Vagina (tissue), 2 donors: ENCODE results near the gene ANGPT4. TPM values are rescaled to one million over a fixed set of nuclear protein-coding genes. Genes with fewer than 3 reads are reported as not detected.
"Not testable (repeated sequence)": the region's sequence is repeated elsewhere in the genome, so short reads cannot be mapped to it uniquely, and the experiment has no call there.

Experiments
- DNase-seq, 2 donors: peaks; one replicate each; pipeline ENCODE4 v3.0.0-alpha.2; 2017; ENCODE audit errors: extremely low spot score in 2 of 2
- H3K27ac ChIP-seq: fragments of 200-600 bp; sonication (generic); one replicate; pipeline ENCODE4 v1.5.1; 2019
- H3K27me3 ChIP-seq: fragments of 200-600 bp; sonication (generic); one replicate; pipeline ENCODE4 v1.5.1; 2019
- H3K36me3 ChIP-seq, 2 donors: fragments of 200-600 bp; sonication (generic); one replicate each; pipeline ENCODE4 v1.5.1; 2017 to 2019
- H3K4me1 ChIP-seq: fragments of 200-600 bp; sonication (generic); one replicate; pipeline ENCODE4 v1.5.1; 2019
- H3K4me3 ChIP-seq, 2 donors: fragments of 200-600 bp; sonication (generic); 1 replicate in 1 of 2; 2 replicates in 1 of 2; pipeline ENCODE4 v1.5.1; 2016 to 2019
- H3K9me3 ChIP-seq: fragments of 200-600 bp; sonication (generic); one replicate; pipeline ENCODE4 v1.5.1; 2019
- POLR2A ChIP-seq, 2 donors: fragments of 450-650 bp; IDR thresholded peaks; one replicate each; pipeline ENCODE4 v1.6.1; 2017; ENCODE audit warnings: antibody characterized with exemption in 2 of 2, mild to moderate bottlenecking in 2 of 2, moderate library complexity in 2 of 2
- POLR2AphosphoS5 ChIP-seq, 2 donors: sonication (generic); formaldehyde crosslinking; IDR thresholded peaks; one replicate each; pipeline ENCODE4 v1.9.0; 2017; ENCODE audit warnings: antibody characterized with exemption in 2 of 2, mild to moderate bottlenecking in 2 of 2, low read depth in 1 of 2; ENCODE audit not compliant: insufficient read depth in 1 of 2
- intact Hi-C: fragments of 100-400 bp; cut with DNase I; formaldehyde crosslinking; loops from one replicate; pipeline ENCODE4 v1.15.1; 2023
- total RNA-seq: library from RNA; depleted of rRNA; stranded (reverse); fragments of >200 nt; gene quantifications from one replicate; pipeline ENCODE4 v1.2.3, GENCODE V29; 2016
- TF ChIP-seq, protein P1 (sequence below), 3 experiments: fragments of 450-650 bp in 2 of 3; fragments of 200-600 bp in 1 of 3; sonication (generic) in 1 of 3; IDR thresholded peaks; one replicate each; pipeline ENCODE4 v1.5.1; 2017 to 2019; ENCODE audit warnings: antibody characterized with exemption in 3 of 3, mild to moderate bottlenecking in 2 of 3, moderate library complexity in 2 of 3

The ANGPT4 gene
- total RNA-seq, 1 donor from 2014 or later = 0.98 TPM

DNA sequence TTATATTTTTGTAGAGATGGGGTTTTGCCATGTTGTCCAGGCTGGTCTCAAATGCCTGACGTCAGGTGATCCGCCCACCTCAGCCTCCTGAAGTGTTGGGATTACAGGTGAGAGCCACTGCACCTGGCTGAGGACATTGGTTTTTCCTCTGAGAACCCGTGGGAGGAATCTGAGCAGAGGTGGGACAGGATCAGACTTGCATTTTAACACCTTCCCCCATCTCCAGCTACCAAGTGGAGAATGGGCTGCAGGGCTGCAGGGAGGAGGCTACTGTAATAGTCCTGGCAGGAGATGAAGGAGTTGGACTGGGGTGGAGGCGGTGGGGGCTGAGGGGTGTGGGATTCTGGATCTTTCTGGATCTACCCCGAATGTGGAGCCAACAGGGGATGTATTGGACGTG lies 58.1 kb downstream of the ANGPT4 start:
- peaks cover 13% of the 10 kb centered on the region for H3K4me1 ChIP-seq
- H3K9me3 ChIP-seq = no peaks in the 10 kb centered on the region
- intact Hi-C loops = no loop called here
- H3K27me3 ChIP-seq = no peaks in the 10 kb centered on the region
- no peaks in the 10 kb centered on the region for H3K36me3 ChIP-seq
- DNase-seq = no peak
- no peak for TF ChIP-seq POLR2A (IDR thresholded peaks at IDR 0.05)
- no peak for TF ChIP-seq POLR2AphosphoS5 (IDR thresholded peaks at IDR 0.05; ENCODE audit: insufficient read depth in 1 of 2, low read depth in 1 of 2)
- TF ChIP-seq, protein P1, sequence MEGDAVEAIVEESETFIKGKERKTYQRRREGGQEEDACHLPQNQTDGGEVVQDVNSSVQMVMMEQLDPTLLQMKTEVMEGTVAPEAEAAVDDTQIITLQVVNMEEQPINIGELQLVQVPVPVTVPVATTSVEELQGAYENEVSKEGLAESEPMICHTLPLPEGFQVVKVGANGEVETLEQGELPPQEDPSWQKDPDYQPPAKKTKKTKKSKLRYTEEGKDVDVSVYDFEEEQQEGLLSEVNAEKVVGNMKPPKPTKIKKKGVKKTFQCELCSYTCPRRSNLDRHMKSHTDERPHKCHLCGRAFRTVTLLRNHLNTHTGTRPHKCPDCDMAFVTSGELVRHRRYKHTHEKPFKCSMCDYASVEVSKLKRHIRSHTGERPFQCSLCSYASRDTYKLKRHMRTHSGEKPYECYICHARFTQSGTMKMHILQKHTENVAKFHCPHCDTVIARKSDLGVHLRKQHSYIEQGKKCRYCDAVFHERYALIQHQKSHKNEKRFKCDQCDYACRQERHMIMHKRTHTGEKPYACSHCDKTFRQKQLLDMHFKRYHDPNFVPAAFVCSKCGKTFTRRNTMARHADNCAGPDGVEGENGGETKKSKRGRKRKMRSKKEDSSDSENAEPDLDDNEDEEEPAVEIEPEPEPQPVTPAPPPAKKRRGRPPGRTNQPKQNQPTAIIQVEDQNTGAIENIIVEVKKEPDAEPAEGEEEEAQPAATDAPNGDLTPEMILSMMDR (IDR thresholded peaks at IDR 0.05) = no peak
- no peak overlapping the region for H3K4me3 ChIP-seq
- H3K27ac ChIP-seq = no peak overlapping the region

DNA sequence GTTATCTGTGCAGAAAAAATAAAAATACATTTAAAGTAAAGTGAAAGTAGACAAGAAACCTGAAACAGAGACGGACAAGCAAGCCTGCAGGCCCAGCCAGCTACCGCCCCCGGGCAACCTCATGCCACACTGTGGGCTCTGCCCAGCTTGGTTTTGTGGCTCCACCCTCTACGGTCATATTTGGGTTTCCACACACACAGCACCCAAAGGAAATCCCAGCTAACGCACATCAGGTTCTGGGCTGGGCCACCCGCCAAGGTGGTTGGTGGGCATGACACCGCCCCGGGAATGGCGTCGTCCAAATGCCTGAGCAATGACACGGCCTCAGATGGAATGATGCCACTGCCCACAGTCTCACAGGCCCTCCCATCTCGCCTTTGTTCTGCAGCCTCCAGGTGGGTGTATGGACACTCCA lies 59.8 kb downstream of the ANGPT4 start:
- intact Hi-C loops = no loop called here
- H3K4me1 ChIP-seq = peaks cover 13% of the 10 kb centered on the region
- no peak overlapping the region for H3K4me3 ChIP-seq
- H3K9me3 ChIP-seq = no peaks in the 10 kb centered on the region
- no peak overlapping the region for H3K27ac ChIP-seq
- H3K36me3 ChIP-seq = no peaks in the 10 kb centered on the region
- H3K27me3 ChIP-seq = no peaks in the 10 kb centered on the region
- no peak for DNase-seq
- TF ChIP-seq, protein P1 (IDR thresholded peaks at IDR 0.05) = no peak
- no peak for TF ChIP-seq POLR2A (IDR thresholded peaks at IDR 0.05)
- no peak for TF ChIP-seq POLR2AphosphoS5 (IDR thresholded peaks at IDR 0.05; ENCODE audit: insufficient read depth in 1 of 2, low read depth in 1 of 2)

DNA sequence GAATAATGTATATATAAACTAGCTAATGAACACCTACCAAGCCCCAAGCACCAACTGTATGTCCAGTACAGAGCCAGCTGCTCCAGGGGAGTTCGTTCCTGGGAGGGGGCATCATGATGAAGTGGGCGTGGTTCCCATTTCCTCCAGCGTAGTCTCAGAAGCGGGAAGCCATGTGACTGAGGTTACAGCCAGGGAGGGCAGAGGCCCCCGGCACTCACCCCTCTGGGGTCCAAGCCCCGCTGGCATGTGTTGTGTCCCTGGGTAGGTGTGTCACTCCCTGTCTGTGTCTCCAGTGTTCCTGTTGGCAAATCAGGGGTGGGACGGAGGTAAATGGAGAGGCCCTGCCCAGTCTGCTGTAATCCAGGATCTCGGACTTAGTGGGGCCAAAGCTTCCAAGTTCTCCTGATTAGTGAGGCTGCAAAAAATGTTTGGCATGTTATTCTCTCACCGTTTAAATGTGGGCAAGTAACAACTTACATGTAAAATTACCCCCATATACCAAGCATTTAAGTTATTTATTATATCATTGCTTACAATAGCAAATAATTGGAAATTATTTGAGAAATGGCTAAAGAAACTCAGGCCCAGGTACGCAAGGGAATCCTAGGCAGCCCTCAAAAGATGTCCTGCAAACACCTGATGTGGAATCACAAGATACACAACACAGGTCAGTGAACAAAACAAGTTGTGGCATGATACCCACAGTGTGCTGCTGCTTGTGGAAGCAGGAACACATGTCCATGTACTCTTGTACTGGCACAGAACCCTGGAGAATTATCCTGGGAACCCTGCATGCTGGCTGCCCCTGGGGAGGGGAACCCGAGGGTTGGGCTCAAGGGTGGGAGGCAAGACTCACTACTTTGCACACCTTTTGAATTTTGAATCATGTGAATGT lies 60.4 kb downstream of the ANGPT4 start:
- H3K27me3 ChIP-seq = no peaks in the 10 kb centered on the region
- H3K27ac ChIP-seq = no peak overlapping the region
- H3K36me3 ChIP-seq = no peaks in the 10 kb centered on the region
- H3K9me3 ChIP-seq = no peaks in the 10 kb centered on the region
- TF ChIP-seq POLR2A (IDR thresholded peaks at IDR 0.05) (no peak), POLR2AphosphoS5 (IDR thresholded peaks at IDR 0.05; ENCODE audit: insufficient read depth in 1 of 2, low read depth in 1 of 2) (no peak)
- TF ChIP-seq, protein P1 (IDR thresholded peaks at IDR 0.05) = no peak
- intact Hi-C loops = no loop called here
- H3K4me3 ChIP-seq = no peak overlapping the region
- no peak for DNase-seq
- H3K4me1 ChIP-seq = peaks cover 13% of the 10 kb centered on the region

DNA sequence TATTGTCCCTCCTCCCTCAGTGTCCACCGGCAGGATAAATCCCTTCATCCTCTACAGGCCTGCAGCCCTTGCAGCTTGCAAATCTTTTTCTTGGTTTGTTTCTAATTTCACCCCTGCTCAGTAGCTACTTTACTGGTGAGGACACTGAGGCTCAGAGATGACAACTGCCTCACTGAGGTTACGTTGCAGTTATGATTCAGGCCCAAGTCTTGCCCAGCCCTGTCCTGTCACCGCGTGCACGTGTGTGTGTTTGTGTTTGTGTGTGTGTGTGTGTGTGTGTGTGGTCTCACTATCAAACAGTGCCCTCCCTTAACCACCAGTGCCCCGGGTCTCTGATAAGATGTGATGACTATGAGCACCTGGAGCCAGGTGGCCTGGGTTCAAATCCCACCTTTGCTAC lies 61.5 kb downstream of the ANGPT4 start:
- H3K27me3 ChIP-seq = no peaks in the 10 kb centered on the region
- DNase-seq = no peak
- no peaks in the 10 kb centered on the region for H3K9me3 ChIP-seq
- H3K36me3 ChIP-seq = no peaks in the 10 kb centered on the region
- no peak overlapping the region for H3K27ac ChIP-seq
- peaks cover 13% of the 10 kb centered on the region for H3K4me1 ChIP-seq
- TF ChIP-seq POLR2AphosphoS5 (IDR thresholded peaks at IDR 0.05; ENCODE audit: insufficient read depth in 1 of 2, low read depth in 1 of 2) (no peak), POLR2A (IDR thresholded peaks at IDR 0.05) (no peak)
- TF ChIP-seq, protein P1 (IDR thresholded peaks at IDR 0.05) = no peak
- intact Hi-C loops = no loop called here
- no peak overlapping the region for H3K4me3 ChIP-seq

DNA sequence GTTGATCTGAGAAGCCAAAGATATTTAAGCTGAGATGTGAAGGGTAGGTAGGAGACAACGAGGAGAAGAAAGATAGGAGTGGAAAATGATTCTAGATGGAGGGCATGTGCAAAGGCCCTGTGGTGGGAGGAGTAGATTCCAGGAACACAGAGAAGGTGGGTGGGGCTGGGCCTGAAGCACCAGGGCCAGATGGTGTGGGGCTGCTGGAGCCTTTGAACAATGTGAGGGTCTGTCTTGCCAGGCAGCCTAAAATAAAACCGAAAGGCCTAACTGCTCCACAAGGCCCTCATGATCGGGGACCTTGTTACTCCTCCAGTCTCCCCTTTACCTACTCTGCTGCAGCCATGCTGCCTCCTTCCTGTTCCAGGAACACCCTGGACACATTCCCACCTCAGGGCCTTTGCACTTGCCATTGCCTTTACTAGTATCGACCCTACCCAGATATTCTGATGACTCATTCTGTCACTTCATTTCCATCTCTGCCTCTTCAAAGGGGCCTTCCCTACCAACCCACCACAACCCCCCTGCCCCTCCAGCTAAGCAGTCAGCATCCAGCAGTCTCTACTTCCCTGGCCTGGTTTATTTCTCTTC lies 62.6 kb downstream of the ANGPT4 start:
- TF ChIP-seq, protein P1 (IDR thresholded peaks at IDR 0.05) = no peak
- TF ChIP-seq POLR2A (IDR thresholded peaks at IDR 0.05) (no peak), POLR2AphosphoS5 (IDR thresholded peaks at IDR 0.05; ENCODE audit: insufficient read depth in 1 of 2, low read depth in 1 of 2) (no peak)
- no peaks in the 10 kb centered on the region for H3K36me3 ChIP-seq

DNA sequence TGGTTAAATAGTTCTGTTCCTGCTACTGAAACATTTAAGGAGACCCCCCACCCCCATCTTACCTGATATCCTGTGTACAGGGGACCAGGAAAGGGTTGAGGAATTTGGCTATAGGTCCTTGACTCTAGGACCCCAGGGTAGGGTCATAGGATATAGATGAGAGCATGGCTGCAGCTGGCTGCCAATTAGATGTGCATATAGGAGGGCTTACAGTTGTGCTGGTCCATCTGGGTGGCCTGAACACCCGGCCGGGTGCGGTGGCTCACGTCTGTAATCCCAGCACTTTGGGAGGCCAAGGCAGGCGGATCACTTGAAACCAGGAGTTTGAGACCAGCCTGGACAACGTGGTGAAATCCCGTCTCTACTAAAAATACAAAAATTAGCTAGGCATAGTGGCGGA lies 67.4 kb downstream of the ANGPT4 start:
- H3K4me3 ChIP-seq, DNase-seq, intact Hi-C loops, H3K9me3 ChIP-seq, H3K27me3 ChIP-seq, H3K27ac ChIP-seq, H3K36me3 ChIP-seq: not testable (repeated sequence)
- peaks cover 35% of the 10 kb centered on the region for H3K4me1 ChIP-seq

More for the DNA sequence above, 62.6 kb downstream of the ANGPT4 start:
- H3K27me3 ChIP-seq = no peaks in the 10 kb centered on the region
- no peaks in the 10 kb centered on the region for H3K9me3 ChIP-seq
- no peak overlapping the region for H3K4me3 ChIP-seq
- H3K27ac ChIP-seq = no peak overlapping the region
- intact Hi-C loops = no loop called here
- no peak for DNase-seq
- H3K4me1 ChIP-seq = peaks cover 13% of the 10 kb centered on the region
